Left cardiac atrium (tissue), 4 donors: ENCODE measurements around the gene CEACAM16. TPM values are rescaled to one million over a fixed set of nuclear protein-coding genes. Genes with fewer than 3 reads are reported as not detected.

Experiments
- ATAC-seq, 2 donors: fragments of 200-7000 bp; cut with Tn5 transposase; one replicate each; pipeline ENCODE4 v1.9.1; 2020; ENCODE audit warnings: mild to moderate bottlenecking in 2 of 2, moderate library complexity in 2 of 2
- DNase-seq: peaks from one replicate; pipeline ENCODE4 v3.0.0-alpha.2; 2020
- intact Hi-C, 2 donors: fragments of 100-400 bp; cut with DNase I; formaldehyde crosslinking; loops; one replicate each; pipeline versions ENCODE4 v1.14.1 to v1.15.1; 2022 to 2023
- microRNA-seq, 2 donors: library from miRNA; unstranded; fragments of <30 nt; microRNA quantifications; one replicate each; pipeline ENCODE4 v1.2.0, GENCODE V29; 2020
- total RNA-seq, 2 donors: library from RNA; stranded (reverse); fragmentation: NEBNext Ultra II Directional; extraction: Animal tissue kit (Norgen Biotek cat#: 25700); gene quantifications; one replicate each; pipeline ENCODE4 v1.2.1, GENCODE V29; 2021
- donor health status: DM: no; HTN: yes; CAD: no.
- donor health status: DM: no; HTN: yes; CAD: no; lungs with severe emphysema.
- donor health status: DM: yes; HTN: yes; CAD: no.
- donor health status: Dilated cardiomyopathy.

The CEACAM16 gene
- total RNA-seq, 2 donors from 2014 or later, result not detected

- ATAC-seq, result no peak
- intact Hi-C loops, result no loop called here
- DNase-seq, result no peak
Observed at GRCh38 chr19:44749994-44750393, 51.0 kb downstream of the CEACAM16 start.

GRCh38 chr19:44752123-44752815 lies 53.3 kb downstream of the CEACAM16 start:
- intact Hi-C loops, result no loop called here
- ATAC-seq, result no peak
- DNase-seq, result no peak

DNA sequence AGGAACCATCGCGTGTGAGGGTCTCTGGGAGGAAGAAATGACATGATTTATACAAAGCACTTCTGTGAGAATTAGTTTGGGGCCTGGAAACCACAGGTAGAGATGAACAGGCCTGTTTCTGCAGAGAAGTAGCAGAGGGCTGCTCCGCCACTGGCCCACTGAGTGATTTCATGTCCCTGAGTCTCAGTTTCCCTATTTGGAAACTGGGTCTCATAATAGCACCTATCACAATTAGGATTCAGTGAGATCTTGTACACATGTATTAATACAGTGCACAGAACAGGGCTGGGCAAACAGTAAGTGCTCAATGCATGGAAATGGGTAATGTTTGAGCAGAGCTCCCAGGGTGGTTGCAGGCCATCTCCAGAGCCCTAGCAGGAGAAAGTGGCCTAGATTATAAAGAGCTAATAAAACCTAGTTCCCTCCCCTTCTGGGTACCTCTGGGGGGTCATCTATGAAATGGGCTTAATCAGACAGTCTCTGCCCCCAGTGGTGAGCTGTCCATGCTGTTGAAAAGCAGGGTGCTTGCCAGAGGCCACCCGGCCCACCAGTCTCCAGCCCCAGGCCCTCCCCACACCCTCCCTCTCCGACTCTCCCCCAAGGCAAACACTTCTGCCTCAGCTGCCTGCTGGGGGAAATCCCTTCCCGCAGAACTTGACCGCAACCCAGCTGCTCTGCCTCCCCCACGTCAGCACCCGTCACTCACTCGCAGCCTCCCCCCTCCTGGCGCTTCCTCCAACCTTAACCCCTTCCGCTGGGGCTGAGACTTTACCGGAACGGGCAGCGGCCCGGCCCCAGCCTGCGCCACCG lies 54.1 kb downstream of the CEACAM16 start:
- peak; percentile 95 for DNase-seq
- intact Hi-C loops, result no loop called here

GRCh38 chr19:44753626-44753931 lies 54.6 kb downstream of the CEACAM16 start:
- ATAC-seq, result no peak
- intact Hi-C loops, result no loop called here
- DNase-seq, result no peak

More for the DNA sequence above, 54.1 kb downstream of the CEACAM16 start:
- peak; percentile 56 to 65 for ATAC-seq

- peak; percentile 51 to 68 for ATAC-seq
- intact Hi-C loops, result no loop called here
- DNase-seq, result peak; percentile 98
Observed at GRCh38 chr19:44753932-44754749, 55.2 kb downstream of the CEACAM16 start.

DNA sequence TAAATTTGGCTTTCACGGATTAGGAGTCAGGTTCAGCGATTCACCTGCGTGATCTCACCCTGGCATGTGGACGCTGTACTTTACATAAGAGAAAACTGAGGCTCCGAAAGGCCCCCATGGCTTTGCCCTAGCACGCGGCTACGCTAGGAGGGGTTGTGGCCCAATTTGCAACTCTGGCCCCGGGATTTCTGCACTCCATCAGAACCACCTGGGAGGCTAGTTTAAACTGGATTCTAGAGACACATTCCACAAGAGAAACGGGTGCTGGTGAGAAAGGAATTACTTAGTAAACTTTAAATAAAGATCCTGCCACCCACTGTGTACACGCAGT lies 55.8 kb downstream of the CEACAM16 start:
- DNase-seq (no peak), ATAC-seq (no peak)
- intact Hi-C loops, result loop anchor here in 1 of 2 donors (5.0 kb wide), 1 partner anchor 32 kb away; no protein-coding TSS in a partner anchor

DNA sequence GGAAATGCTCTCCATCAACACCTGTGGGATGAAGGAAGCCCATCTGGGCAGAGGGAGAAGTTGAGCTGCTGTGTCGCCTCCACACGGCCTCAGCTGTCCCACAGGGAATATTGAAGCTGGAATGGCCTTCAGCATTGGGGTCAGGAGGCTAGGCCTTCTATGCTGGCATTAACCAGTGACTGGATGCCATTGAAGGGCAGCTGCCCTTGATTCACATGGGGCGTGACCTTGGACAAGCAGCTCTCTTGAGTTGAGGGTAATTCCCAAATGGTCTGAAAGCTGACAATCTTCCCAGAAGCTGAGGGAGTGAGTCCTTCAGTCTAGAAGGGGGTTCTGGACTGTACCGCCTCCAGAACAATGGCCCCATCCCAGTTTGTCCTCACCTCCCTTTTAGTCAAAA lies 56.3 kb downstream of the CEACAM16 start:
- intact Hi-C loops, result loop anchor here in 1 of 2 donors (5.0 kb wide), 1 partner anchor 33 kb away; no protein-coding TSS in a partner anchor
- no peak for ATAC-seq
- no peak for DNase-seq

- intact Hi-C loops, result loop anchor here in 1 of 2 donors (5.0 kb wide), 1 partner anchor 34 kb away; no protein-coding TSS in a partner anchor
- ATAC-seq (no peak), DNase-seq (no peak)
Observed at GRCh38 chr19:44756089-44756562, 57.2 kb downstream of the CEACAM16 start.

DNA sequence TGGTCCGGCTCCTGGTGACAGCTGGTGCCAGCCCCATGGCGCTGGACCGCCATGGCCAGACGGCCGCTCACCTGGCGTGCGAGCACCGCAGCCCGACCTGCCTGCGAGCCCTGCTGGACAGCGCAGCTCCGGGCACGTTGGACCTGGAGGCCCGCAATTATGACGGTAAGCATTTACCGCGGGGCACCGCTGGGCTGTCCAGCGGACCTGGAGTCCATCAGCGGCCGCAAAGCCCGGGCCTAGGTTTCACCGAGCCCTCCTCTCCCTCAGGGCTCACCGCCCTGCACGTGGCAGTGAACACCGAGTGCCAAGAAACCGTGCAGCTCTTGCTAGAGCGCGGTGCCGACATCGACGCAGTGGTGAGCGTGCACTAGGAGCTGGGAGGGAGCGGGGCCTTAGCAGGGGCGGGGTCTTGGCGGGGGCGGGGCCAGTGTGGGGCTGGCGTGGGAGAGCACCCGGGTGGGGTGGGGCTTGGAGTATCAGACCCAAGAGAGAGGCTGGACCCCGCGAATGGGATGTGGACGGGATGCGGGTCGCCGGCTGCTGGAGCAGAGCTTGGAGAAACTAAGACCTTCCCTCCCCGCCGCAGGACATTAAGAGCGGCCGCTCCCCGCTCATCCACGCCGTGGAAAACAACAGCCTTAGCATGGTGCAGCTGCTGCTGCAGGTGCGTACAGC lies 58.2 kb downstream of the CEACAM16 start:
- intact Hi-C loops, result loop anchor here in 1 of 2 donors (5.0 kb wide), 1 partner anchor 35 kb away; no protein-coding TSS in a partner anchor
- ATAC-seq, result peak; percentile 60 to 64
- DNase-seq, result peak; percentile 85

GRCh38 chr19:44757735-44758505 lies 59.0 kb downstream of the CEACAM16 start:
- peak; percentile 55 to 65 for ATAC-seq
- intact Hi-C loops, result loop anchor here in 1 of 2 donors (5.0 kb wide), 1 partner anchor 36 kb away; no protein-coding TSS in a partner anchor

DNA sequence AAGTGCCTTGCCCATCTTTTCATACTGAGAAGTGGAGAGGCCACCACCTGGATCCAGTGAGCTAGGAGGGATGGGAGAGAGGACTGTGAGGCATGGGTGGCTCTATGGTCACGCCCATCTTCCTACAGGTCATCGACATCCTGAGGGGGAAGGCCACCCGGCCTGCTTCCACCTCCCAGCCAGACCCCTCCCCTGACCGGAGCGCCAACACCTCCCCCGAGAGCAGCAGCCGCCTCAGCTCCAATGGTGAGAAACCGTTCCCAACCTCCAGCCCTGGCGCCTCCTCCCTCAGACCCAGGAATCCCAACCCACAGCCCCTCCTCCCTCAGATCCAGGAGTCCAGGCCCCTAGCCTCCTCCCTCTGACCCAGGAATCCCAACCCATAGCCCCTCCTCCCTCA lies 59.6 kb downstream of the CEACAM16 start:
- DNase-seq (peak; percentile 63), ATAC-seq (no peak)
- intact Hi-C loops, result loop anchor here in 1 of 2 donors (5.0 kb wide), 1 partner anchor 36 kb away; no protein-coding TSS in a partner anchor

More at GRCh38 chr19:44757735-44758505, 59.0 kb downstream of the CEACAM16 start:
- peak; percentile 89 for DNase-seq

GRCh38 chr19:44759083-44759804 lies 60.3 kb downstream of the CEACAM16 start:
- intact Hi-C loops, result loop anchor here in 1 of 2 donors (5.0 kb wide), 1 partner anchor 37 kb away; no protein-coding TSS in a partner anchor
- DNase-seq (no peak), ATAC-seq (no peak)

Small RNAs within 50 kb of the gene (microRNA-seq; reads per million reads assigned to microRNA genes)
- gene MIR4531 (0 reads per million in 2 donors), gene MIR8085 (0 reads per million in 2 donors)

Other genes with a start within 250 kb of the CEACAM16 start
- gene ZNF180, start 198.6 kb upstream of the CEACAM16 start, total RNA-seq, result 1 to 10 TPM; 3.4 to 4.9 TPM
- not detected for gene CEACAM20, start 169.5 kb upstream of the CEACAM16 start, total RNA-seq
- gene IGSF23, start 85.6 kb upstream of the CEACAM16 start, total RNA-seq, result not detected
- gene PVR, start 55.2 kb upstream of the CEACAM16 start, total RNA-seq, result 10 to 100 TPM; 27.5 to 64.7 TPM
- 1 to 10 TPM; 2.4 to 6.2 TPM for gene CEACAM19, start 27.7 kb upstream of the CEACAM16 start, total RNA-seq
- 10 to 100 TPM; 22.6 to 65.0 TPM for gene BCL3, start 49.6 kb downstream of the CEACAM16 start, total RNA-seq
- gene CBLC, start 78.7 kb downstream of the CEACAM16 start, total RNA-seq, result not detected
- 10 to 100 TPM; 76.4 to 76.9 TPM for gene BCAM, start 110.0 kb downstream of the CEACAM16 start, total RNA-seq
- gene NECTIN2, start 147.1 kb downstream of the CEACAM16 start, total RNA-seq, result 10 to 100 TPM; 54.0 to 94.1 TPM
- gene TOMM40, start 192.1 kb downstream of the CEACAM16 start, total RNA-seq, result 10 to 100 TPM; 43.0 to 63.1 TPM
- 10 to 100 TPM; 43.5 to 67.4 TPM for gene APOE, start 206.6 kb downstream of the CEACAM16 start, total RNA-seq
- gene APOC1, start 215.5 kb downstream of the CEACAM16 start, total RNA-seq, result 1 to 10 TPM; 2.7 to 4.6 TPM
- gene APOC4, start 243.1 kb downstream of the CEACAM16 start, total RNA-seq, result not detected
- not detected for gene APOC2, start 246.9 kb downstream of the CEACAM16 start, total RNA-seq